Cortex of kidney (tissue), 1 donor: ENCODE results near the gene PMAIP1.
"Not testable (repeated sequence)": the region's sequence is repeated elsewhere in the genome, so short reads cannot be mapped to it uniquely, and the experiment has no call there.

ENCODE experiments used
- DNase-seq: peaks from one replicate; lab custom pipeline; 2025; lab: John Stamatoyannopoulos, UW

PMAIP1 gene

GRCh38 chr18:59885579-59886163, 14.1 kb upstream of the PMAIP1 start:
- DNase-seq: no peak

GRCh38 chr18:59886399-59886798, 13.4 kb upstream of the PMAIP1 start:
- DNase-seq: not testable (repeated sequence)

- DNase-seq: no peak
These were observed 7.7 kb upstream of the PMAIP1 start for GRCh38 chr18:59892123-59892522.

- DNase-seq: no peak
These were observed 5.8 kb upstream of the PMAIP1 start for GRCh38 chr18:59893971-59894370.

GRCh38 chr18:59897321-59897954, 2.4 kb upstream of the PMAIP1 start:
- no peak for DNase-seq

GRCh38 chr18:59898093-59898492, 1.7 kb upstream of the PMAIP1 start:
- no peak for DNase-seq

- DNase-seq: no peak
These were observed 1.0 kb upstream of the PMAIP1 start for GRCh38 chr18:59898609-59899297.

- DNase-seq: no peak
These were observed 679 bp downstream of the PMAIP1 start for GRCh38 chr18:59900222-59901128.

GRCh38 chr18:59902131-59902992, 2.6 kb downstream of the PMAIP1 start:
- DNase-seq: no peak

- DNase-seq: no peak
These were observed 3.3 kb downstream of the PMAIP1 start for GRCh38 chr18:59902993-59903610.

GRCh38 chr18:59904011-59904601, 4.3 kb downstream of the PMAIP1 start:
- no peak for DNase-seq

GRCh38 chr18:59905686-59906091, 5.9 kb downstream of the PMAIP1 start:
- DNase-seq: no peak

GRCh38 chr18:59906203-59906602, 6.4 kb downstream of the PMAIP1 start:
- no peak for DNase-seq

- DNase-seq: no peak
These were observed 7.4 kb downstream of the PMAIP1 start for GRCh38 chr18:59907172-59907571.

GRCh38 chr18:59907660-59908059, 7.9 kb downstream of the PMAIP1 start:
- DNase-seq: no peak

GRCh38 chr18:59908799-59909198, 9.0 kb downstream of the PMAIP1 start:
- DNase-seq: no peak

GRCh38 chr18:59909289-59910036, 9.7 kb downstream of the PMAIP1 start:
- DNase-seq: no peak

GRCh38 chr18:59910967-59911366, 11.2 kb downstream of the PMAIP1 start:
- no peak for DNase-seq

- DNase-seq: no peak
These were observed 11.8 kb downstream of the PMAIP1 start for GRCh38 chr18:59911600-59911999.
